ENCODE data around the gene SYNE2. TPM values are rescaled to one million over a fixed set of nuclear protein-coding genes. Genes with fewer than 3 reads are reported as not detected.

The SYNE2 gene
- total and polyA plus RNA-seq, 10 of the 15 experiments (the other 5 are each of a cell fraction or from before 2014, with no cell fraction given), result 2.1 to 52.7 (median 38.1) TPM

DNA sequence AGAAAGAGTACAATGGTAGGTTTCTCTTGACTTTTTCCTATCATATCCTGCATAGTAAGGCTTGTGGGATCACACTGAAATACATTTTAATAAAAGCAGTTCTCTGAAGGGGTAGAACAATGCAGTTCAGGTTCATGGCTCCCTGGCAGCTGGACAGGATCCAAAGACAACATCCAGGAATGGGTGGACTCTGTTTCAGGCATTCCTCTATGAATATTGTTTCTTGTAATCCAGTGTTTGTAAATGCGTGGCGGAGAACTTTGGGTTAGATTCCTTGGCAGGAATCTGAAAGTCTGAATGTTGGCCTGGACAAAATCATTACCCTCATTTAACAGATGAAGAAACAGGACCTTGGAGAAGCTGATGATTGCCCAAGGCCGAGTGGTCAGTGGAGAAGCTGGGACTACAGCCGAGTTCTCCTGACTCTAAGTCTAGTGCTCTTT, 43.5 kb downstream of the SYNE2 start:
- FAIRE-seq, result no peak
- TF ChIP-seq, protein P1, sequence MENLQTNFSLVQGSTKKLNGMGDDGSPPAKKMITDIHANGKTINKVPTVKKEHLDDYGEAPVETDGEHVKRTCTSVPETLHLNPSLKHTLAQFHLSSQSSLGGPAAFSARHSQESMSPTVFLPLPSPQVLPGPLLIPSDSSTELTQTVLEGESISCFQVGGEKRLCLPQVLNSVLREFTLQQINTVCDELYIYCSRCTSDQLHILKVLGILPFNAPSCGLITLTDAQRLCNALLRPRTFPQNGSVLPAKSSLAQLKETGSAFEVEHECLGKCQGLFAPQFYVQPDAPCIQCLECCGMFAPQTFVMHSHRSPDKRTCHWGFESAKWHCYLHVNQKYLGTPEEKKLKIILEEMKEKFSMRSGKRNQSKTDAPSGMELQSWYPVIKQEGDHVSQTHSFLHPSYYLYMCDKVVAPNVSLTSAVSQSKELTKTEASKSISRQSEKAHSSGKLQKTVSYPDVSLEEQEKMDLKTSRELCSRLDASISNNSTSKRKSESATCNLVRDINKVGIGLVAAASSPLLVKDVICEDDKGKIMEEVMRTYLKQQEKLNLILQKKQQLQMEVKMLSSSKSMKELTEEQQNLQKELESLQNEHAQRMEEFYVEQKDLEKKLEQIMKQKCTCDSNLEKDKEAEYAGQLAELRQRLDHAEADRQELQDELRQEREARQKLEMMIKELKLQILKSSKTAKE (IDR thresholded peaks at IDR 0.05; ENCODE audit: low read depth, poor library complexity, severe bottlenecking), result no peak
- TF ChIP-seq FOS (IDR thresholded peaks at IDR 0.05; ENCODE audit: borderline replicate concordance, extremely low read depth, insufficient read length) (no peak), RUNX3 (IDR thresholded peaks at IDR 0.05; ENCODE audit: low read length) (no peak), KDM1A (IDR thresholded peaks at IDR 0.05; ENCODE audit: borderline replicate concordance) (no peak), ASH2L (IDR thresholded peaks at IDR 0.05; ENCODE audit: borderline replicate concordance, low read depth) (no peak), YY1 (IDR thresholded peaks at IDR 0.05; ENCODE audit: low read depth, low read length) (no peak), ZZZ3 (IDR thresholded peaks at IDR 0.05; ENCODE audit: control insufficient read depth, insufficient read length, low read depth) (no peak), SMARCA5 (IDR thresholded peaks at IDR 0.05) (no peak), LARP7 (IDR thresholded peaks at IDR 0.05) (no peak), SMAD1 (IDR thresholded peaks at IDR 0.05; ENCODE audit: low read depth, partially characterized antibody) (no peak)
- TF ChIP-seq, protein P2, sequence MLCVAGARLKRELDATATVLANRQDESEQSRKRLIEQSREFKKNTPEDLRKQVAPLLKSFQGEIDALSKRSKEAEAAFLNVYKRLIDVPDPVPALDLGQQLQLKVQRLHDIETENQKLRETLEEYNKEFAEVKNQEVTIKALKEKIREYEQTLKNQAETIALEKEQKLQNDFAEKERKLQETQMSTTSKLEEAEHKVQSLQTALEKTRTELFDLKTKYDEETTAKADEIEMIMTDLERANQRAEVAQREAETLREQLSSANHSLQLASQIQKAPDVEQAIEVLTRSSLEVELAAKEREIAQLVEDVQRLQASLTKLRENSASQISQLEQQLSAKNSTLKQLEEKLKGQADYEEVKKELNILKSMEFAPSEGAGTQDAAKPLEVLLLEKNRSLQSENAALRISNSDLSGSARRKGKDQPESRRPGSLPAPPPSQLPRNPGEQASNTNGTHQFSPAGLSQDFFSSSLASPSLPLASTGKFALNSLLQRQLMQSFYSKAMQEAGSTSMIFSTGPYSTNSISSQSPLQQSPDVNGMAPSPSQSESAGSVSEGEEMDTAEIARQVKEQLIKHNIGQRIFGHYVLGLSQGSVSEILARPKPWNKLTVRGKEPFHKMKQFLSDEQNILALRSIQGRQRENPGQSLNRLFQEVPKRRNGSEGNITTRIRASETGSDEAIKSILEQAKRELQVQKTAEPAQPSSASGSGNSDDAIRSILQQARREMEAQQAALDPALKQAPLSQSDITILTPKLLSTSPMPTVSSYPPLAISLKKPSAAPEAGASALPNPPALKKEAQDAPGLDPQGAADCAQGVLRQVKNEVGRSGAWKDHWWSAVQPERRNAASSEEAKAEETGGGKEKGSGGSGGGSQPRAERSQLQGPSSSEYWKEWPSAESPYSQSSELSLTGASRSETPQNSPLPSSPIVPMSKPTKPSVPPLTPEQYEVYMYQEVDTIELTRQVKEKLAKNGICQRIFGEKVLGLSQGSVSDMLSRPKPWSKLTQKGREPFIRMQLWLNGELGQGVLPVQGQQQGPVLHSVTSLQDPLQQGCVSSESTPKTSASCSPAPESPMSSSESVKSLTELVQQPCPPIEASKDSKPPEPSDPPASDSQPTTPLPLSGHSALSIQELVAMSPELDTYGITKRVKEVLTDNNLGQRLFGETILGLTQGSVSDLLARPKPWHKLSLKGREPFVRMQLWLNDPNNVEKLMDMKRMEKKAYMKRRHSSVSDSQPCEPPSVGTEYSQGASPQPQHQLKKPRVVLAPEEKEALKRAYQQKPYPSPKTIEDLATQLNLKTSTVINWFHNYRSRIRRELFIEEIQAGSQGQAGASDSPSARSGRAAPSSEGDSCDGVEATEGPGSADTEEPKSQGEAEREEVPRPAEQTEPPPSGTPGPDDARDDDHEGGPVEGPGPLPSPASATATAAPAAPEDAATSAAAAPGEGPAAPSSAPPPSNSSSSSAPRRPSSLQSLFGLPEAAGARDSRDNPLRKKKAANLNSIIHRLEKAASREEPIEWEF (IDR thresholded peaks at IDR 0.05; ENCODE audit: insufficient replicate concordance, low read depth, low read length), result no peak
- TF ChIP-seq, protein P3, sequence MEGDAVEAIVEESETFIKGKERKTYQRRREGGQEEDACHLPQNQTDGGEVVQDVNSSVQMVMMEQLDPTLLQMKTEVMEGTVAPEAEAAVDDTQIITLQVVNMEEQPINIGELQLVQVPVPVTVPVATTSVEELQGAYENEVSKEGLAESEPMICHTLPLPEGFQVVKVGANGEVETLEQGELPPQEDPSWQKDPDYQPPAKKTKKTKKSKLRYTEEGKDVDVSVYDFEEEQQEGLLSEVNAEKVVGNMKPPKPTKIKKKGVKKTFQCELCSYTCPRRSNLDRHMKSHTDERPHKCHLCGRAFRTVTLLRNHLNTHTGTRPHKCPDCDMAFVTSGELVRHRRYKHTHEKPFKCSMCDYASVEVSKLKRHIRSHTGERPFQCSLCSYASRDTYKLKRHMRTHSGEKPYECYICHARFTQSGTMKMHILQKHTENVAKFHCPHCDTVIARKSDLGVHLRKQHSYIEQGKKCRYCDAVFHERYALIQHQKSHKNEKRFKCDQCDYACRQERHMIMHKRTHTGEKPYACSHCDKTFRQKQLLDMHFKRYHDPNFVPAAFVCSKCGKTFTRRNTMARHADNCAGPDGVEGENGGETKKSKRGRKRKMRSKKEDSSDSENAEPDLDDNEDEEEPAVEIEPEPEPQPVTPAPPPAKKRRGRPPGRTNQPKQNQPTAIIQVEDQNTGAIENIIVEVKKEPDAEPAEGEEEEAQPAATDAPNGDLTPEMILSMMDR (IDR thresholded peaks at IDR 0.05 in 2 of 3, conservative IDR thresholded peaks at IDR 0.05 in 1 of 3; ENCODE audit: control insufficient read depth in 2 of 3, extremely low read depth in 1 of 3, insufficient read depth in 1 of 3, low read depth in 3 of 3, low read length in 3 of 3), result no peak

More for the DNA sequence above, 43.5 kb downstream of the SYNE2 start:
- H3K4me1 ChIP-seq (ENCODE audit: control insufficient read depth, insufficient read depth, low read length), result peaks cover 14% of the 10 kb centered on the region
- ChIA-PET POLR2A (no interaction called here), CTCF (no interaction called here), RAD21 (ENCODE audit: unreplicated experiment) (no interaction called here), SMC1A (ENCODE audit: uncharacterized antibody, unreplicated experiment) (interaction anchor here (0.8 to 1.6 kb wide), 3 partner anchors 8 to 42 kb away, joined by 3 to 4 read pairs (median 3); no protein-coding TSS in a partner anchor)
- H3K4me2 ChIP-seq (ENCODE audit: control insufficient read depth, insufficient read depth), result no peak overlapping the region
- no peaks in the 10 kb centered on the region for H4K20me1 ChIP-seq (ENCODE audit: control insufficient read depth, insufficient read depth)
- BruUV-seq (replicated peaks), result no TSS peak
- H3K4me3 ChIP-seq, result no peak overlapping the region
- no peak overlapping the region for H2AFZ ChIP-seq (ENCODE audit: control insufficient read depth, low read depth, low read length)
- no peak overlapping the region for H3K9ac ChIP-seq (ENCODE audit: control insufficient read depth, insufficient read depth, low read length)
- H3K27me3 ChIP-seq (replicated peaks in 1 of 2; ENCODE audit: control insufficient read depth in 2 of 2, insufficient read depth in 2 of 2, low read length in 1 of 2), result no peaks in the 10 kb centered on the region
- ATAC-seq (no peak), DNase-seq (ENCODE audit: low read depth, low spot score) (no peak)
- no peak overlapping the region for H3K27ac ChIP-seq (ENCODE audit: control insufficient read depth, insufficient read depth)
- peaks cover 23% of the 10 kb centered on the region for H3K79me2 ChIP-seq (ENCODE audit: control insufficient read depth, insufficient read depth, low read length)
- WGBS (ENCODE audit: insufficient coverage, insufficient replicate concordance, low lambda C conversion rate, missing lambda C conversion rate), result 97% methylated on average over 4 of the region's 4 CpGs
- H3K9me3 ChIP-seq (replicated peaks; ENCODE audit: control insufficient read depth, insufficient read depth, low read length), result peaks cover 2% of the 10 kb centered on the region; the same call in 2 of the 3 replicates
- intact Hi-C loops (cut with micrococcal nuclease; ENCODE audit: unreplicated experiment), result no loop called here
- in situ Hi-C loops (cut with MboI), result no loop called here
- H3K36me3 ChIP-seq (ENCODE audit: control insufficient read depth in 2 of 2, insufficient read depth in 2 of 2, low read length in 1 of 2), result no peaks in the 10 kb centered on the region; a peak in 1 of 4 replicates
